HEK293T (cell line): Measurements from ENCODE around the gene DCDC2B.

Experiments used
- CTCF ChIA-PET: fragments of 350-600 bp; formaldehyde crosslinking; extraction: SDS; loops from one replicate; lab custom pipeline; 2021; ENCODE audit warnings: antibody characterized with exemption, inconsistent platforms; lab: Yijun Ruan, JAX
- POLR2A ChIA-PET: fragments of 350-600 bp; formaldehyde crosslinking; extraction: SDS; loops from one replicate; lab custom pipeline; 2020; ENCODE audit warnings: antibody characterized with exemption, inconsistent platforms; lab: Yijun Ruan, JAX
- DNase-seq: peaks from one replicate; pipeline ENCODE4 v3.0.0; 2012; ENCODE audit warnings: mixed read lengths; ENCODE audit errors: extremely low spot score
- ARNT ChIP-seq: fragments of 450-650 bp; IDR thresholded peaks from 2 replicates; pipeline ENCODE4 v1.6.1; 2017; ENCODE audit warnings: mild to moderate bottlenecking
- BHLHE40 ChIP-seq: fragments of 450-650 bp; IDR thresholded peaks from 2 replicates; pipeline ENCODE4 v1.6.1; 2016; ENCODE audit warnings: mild to moderate bottlenecking, moderate library complexity, borderline replicate concordance
- CTBP1 ChIP-seq: fragments of 450-650 bp; IDR thresholded peaks from 2 replicates; pipeline ENCODE4 v1.6.1; 2016; ENCODE audit warnings: borderline replicate concordance
- ELF4 ChIP-seq: fragments of 450-650 bp; IDR thresholded peaks from 2 replicates; pipeline ENCODE4 v1.6.1; 2017; ENCODE audit warnings: antibody characterized with exemption
- FOXA1 ChIP-seq: fragments of 450-650 bp; IDR thresholded peaks from 2 replicates; pipeline ENCODE4 v1.6.1; 2016; ENCODE audit warnings: mild to moderate bottlenecking
- FOXK2 ChIP-seq: fragments of 450-650 bp; IDR thresholded peaks from 2 replicates; pipeline ENCODE4 v1.6.1; 2016; ENCODE audit warnings: mild to moderate bottlenecking
- FOXM1 ChIP-seq: fragments of 450-650 bp; IDR thresholded peaks from 2 replicates; pipeline ENCODE4 v1.6.1; 2017; ENCODE audit warnings: mild to moderate bottlenecking, borderline replicate concordance
- HDGF ChIP-seq: fragments of 450-650 bp; IDR thresholded peaks from 2 replicates; pipeline ENCODE4 v1.6.1; 2017; ENCODE audit warnings: antibody characterized with exemption, borderline replicate concordance
- L3MBTL2 ChIP-seq: fragments of 450-650 bp; conservative IDR thresholded peaks from 2 replicates; pipeline ENCODE4 v1.6.1; 2016; ENCODE audit warnings: mild to moderate bottlenecking
- LEF1 ChIP-seq: fragments of 450-650 bp; IDR thresholded peaks from 2 replicates; pipeline ENCODE4 v1.6.1; 2017; ENCODE audit warnings: mild to moderate bottlenecking, borderline replicate concordance
- NFRKB ChIP-seq: fragments of 450-650 bp; IDR thresholded peaks from 2 replicates; pipeline ENCODE4 v1.6.1; 2016; ENCODE audit warnings: mild to moderate bottlenecking, moderate library complexity
- PKNOX1 ChIP-seq: fragments of 450-650 bp; IDR thresholded peaks from 2 replicates; pipeline ENCODE4 v1.6.1; 2016
- SP1 ChIP-seq: fragments of 450-650 bp; IDR thresholded peaks from 2 replicates; pipeline ENCODE4 v1.6.1; 2017
- SUZ12 ChIP-seq: fragments of 450-650 bp; IDR thresholded peaks from 2 replicates; pipeline ENCODE4 v1.6.1; 2016; ENCODE audit warnings: mild to moderate bottlenecking
- TARDBP ChIP-seq: fragments of 450-650 bp; IDR thresholded peaks from 2 replicates; pipeline ENCODE4 v1.6.1; 2016
- ZNF384 ChIP-seq: fragments of 450-650 bp; IDR thresholded peaks from 2 replicates; pipeline ENCODE4 v1.6.1; 2016

The DCDC2B gene

GRCh38 chr1:32195531-32195930 lies 13.4 kb upstream of the DCDC2B start:
- TF ChIP-seq PKNOX1 (no peak), ELF4 (no peak), CTBP1 (no peak), LEF1 (no peak), BHLHE40 (no peak), NFRKB (no peak), FOXK2 (no peak), TARDBP (no peak), HDGF (no peak), SUZ12 (no peak), SP1 (no peak), FOXA1 (no peak), FOXM1 (no peak)
- ChIA-PET CTCF (no interaction called here), POLR2A (interaction anchor here (0.8 to 2.3 kb wide), 2 partner anchors 10 to 17 kb away, joined by 3 to 8 read pairs; partner anchors contain the start of genes IQCC and TXLNA)
- no peak for DNase-seq

GRCh38 chr1:32195972-32196823 lies 12.7 kb upstream of the DCDC2B start:
- POLR2A ChIA-PET: interaction anchor here (0.8 to 2.3 kb wide), 3 partner anchors 10 to 17 kb away, joined by 3 to 8 read pairs (median 7); partner anchors contain the start of genes IQCC and TXLNA
- CTCF ChIA-PET: interaction anchor here (0.6 to 1.4 kb wide), 2 partner anchors 19 to 32 kb away, joined by 4 to 6 read pairs; no protein-coding TSS in a partner anchor
- TF ChIP-seq NFRKB (no peak), FOXK2 (no peak), CTBP1 (no peak), LEF1 (no peak), ARNT (no peak), BHLHE40 (no peak), L3MBTL2 (no peak), ZNF384 (no peak), FOXA1 (no peak), SP1 (no peak), PKNOX1 (no peak), ELF4 (no peak), FOXM1 (no peak), TARDBP (no peak)
- no peak for DNase-seq

- DNase-seq: no peak
- POLR2A ChIA-PET: interaction anchor here (0.6 to 1.6 kb wide), 3 partner anchors 13 to 124 kb away, joined by 4 to 20 read pairs (median 7); partner anchors contain the start of genes TMEM39B and TXLNA
- CTCF ChIA-PET: interaction anchor here (0.6 to 1.4 kb wide), 2 partner anchors 18 to 32 kb away, joined by 4 to 6 read pairs; no protein-coding TSS in a partner anchor
- TF ChIP-seq CTBP1 (no peak), ELF4 (no peak)
These were observed 11.8 kb upstream of the DCDC2B start for GRCh38 chr1:32197074-32197473.

- DNase-seq: no peak
- TF ChIP-seq ARNT (no peak), ELF4 (no peak), FOXK2 (no peak), CTBP1 (no peak)
- ChIA-PET POLR2A (interaction anchor here (0.6 to 1.6 kb wide), 5 partner anchors 12 to 94 kb away, joined by 3 to 20 read pairs (median 3); partner anchors contain the start of genes HDAC1 and TXLNA), CTCF (interaction anchor here (1.0 to 1.4 kb wide), 2 partner anchors 12 to 17 kb away, joined by 3 to 6 read pairs; no protein-coding TSS in a partner anchor)
These were observed 11.1 kb upstream of the DCDC2B start for GRCh38 chr1:32197837-32198236.

GRCh38 chr1:32198237-32199042 lies 10.4 kb upstream of the DCDC2B start:
- POLR2A ChIA-PET: interaction anchor here (0.6 to 2.7 kb wide), 5 partner anchors 14 to 94 kb away, joined by 3 to 28 read pairs (median 3); partner anchors contain the start of genes HDAC1 and TXLNA
- DNase-seq: no peak
- TF ChIP-seq LEF1: no peak
- no peak for TF ChIP-seq TARDBP
- no peak for TF ChIP-seq BHLHE40
- TF ChIP-seq FOXK2: no peak
- TF ChIP-seq HDGF: no peak
- TF ChIP-seq FOXA1: no peak
- no peak for TF ChIP-seq ZNF384
- no peak for TF ChIP-seq PKNOX1
- no peak for TF ChIP-seq SP1
- TF ChIP-seq NFRKB: no peak
- CTCF ChIA-PET: interaction anchor here (0.7 to 1.0 kb wide), 2 partner anchors 12 to 295 kb away, joined by 3 read pairs; no protein-coding TSS in a partner anchor
